DOHH2 (cell line): ENCODE measurements around the gene NUP98.

Experiments used
- EZH2phosphoT487 ChIP-seq: fragments of 200-600 bp; sonication (generic); IDR thresholded peaks from 2 replicates; pipeline ENCODE4 v1.6.1; 2017; ENCODE audit warnings: borderline replicate concordance, mild to moderate bottlenecking, antibody characterized with exemption, low read length, moderate library complexity, mixed read lengths
- TF ChIP-seq, protein P1 (sequence below): fragments of 200-600 bp; sonication (generic); IDR thresholded peaks from one replicate; pipeline ENCODE4 v1.5.1; 2014; ENCODE audit warnings: antibody characterized with exemption, mild to moderate bottlenecking, low read depth, low read length; ENCODE audit not compliant: poor library complexity, severe bottlenecking

DNA sequence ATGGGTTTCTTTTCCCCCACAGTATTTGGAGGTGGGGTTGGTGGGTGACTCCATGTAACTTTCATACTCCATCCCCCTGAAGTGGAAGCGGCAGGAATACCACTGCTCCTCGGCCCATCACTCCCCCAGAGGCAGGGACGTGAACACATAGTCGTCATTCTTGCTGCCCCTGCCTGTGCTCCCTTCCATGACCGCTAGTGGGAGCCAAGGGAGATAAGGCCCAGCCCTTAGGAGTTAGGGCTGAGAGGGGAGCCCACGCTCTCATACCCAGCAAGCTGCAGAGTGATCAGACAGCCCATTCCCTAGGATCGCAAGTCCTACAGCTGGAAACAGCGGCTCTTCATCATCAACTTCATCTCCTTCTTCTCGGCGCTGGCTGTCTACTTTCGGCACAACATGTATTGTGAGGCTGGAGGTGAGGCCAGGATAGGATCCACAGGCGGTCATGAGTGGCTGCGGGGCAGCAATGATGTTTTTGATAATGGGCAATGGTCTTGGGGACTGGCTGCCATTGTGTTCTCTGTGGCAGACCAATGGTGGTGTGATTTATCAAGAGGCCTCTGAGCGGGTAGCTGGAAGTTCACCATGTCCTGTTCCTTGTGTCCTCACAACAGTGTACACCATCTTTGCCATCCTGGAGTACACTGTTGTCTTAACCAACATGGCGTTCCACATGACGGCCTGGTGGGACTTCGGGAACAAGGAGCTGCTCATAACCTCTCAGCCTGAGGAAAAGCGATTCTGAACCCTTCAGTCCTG, 27.5 kb upstream of the NUP98 start:
- TF ChIP-seq, protein P1, sequence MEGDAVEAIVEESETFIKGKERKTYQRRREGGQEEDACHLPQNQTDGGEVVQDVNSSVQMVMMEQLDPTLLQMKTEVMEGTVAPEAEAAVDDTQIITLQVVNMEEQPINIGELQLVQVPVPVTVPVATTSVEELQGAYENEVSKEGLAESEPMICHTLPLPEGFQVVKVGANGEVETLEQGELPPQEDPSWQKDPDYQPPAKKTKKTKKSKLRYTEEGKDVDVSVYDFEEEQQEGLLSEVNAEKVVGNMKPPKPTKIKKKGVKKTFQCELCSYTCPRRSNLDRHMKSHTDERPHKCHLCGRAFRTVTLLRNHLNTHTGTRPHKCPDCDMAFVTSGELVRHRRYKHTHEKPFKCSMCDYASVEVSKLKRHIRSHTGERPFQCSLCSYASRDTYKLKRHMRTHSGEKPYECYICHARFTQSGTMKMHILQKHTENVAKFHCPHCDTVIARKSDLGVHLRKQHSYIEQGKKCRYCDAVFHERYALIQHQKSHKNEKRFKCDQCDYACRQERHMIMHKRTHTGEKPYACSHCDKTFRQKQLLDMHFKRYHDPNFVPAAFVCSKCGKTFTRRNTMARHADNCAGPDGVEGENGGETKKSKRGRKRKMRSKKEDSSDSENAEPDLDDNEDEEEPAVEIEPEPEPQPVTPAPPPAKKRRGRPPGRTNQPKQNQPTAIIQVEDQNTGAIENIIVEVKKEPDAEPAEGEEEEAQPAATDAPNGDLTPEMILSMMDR, result peak; percentile 95
- TF ChIP-seq EZH2phosphoT487, result no peak
